Stimulated activated effector memory CD8-positive, alpha-beta T cell treated with anti-CD3 and anti-CD28 coated beads, Interleukin-12 subunit alpha, Interleukin-12 subunit beta, amount 100 ng/mL, for 72 hours (primary cell): ENCODE results near the gene TRPC4.

ENCODE experiments used
- ATAC-seq: fragments of 150-1000 bp; cut with Tn5 transposase; 2 replicates; pipeline ENCODE4 v1.10.0; 2021
- DNase-seq, 2 donors: peaks; one replicate each; pipeline ENCODE4 v3.0.0; 2021 to 2022; ENCODE audit warnings: low spot score in 2 of 2
- H3K27ac Mint-ChIP-seq: one replicate; pipeline ENCODE4 v1.8.0; 2022; ENCODE audit warnings: mild to moderate bottlenecking, mixed read lengths
- H3K36me3 Mint-ChIP-seq: one replicate; pipeline ENCODE4 v1.8.0; 2022; ENCODE audit warnings: mild to moderate bottlenecking, mixed read lengths
- H3K4me1 Mint-ChIP-seq: one replicate; pipeline ENCODE4 v1.8.0; 2022; ENCODE audit warnings: mixed read lengths
- H3K4me3 Mint-ChIP-seq: one replicate; pipeline ENCODE4 v1.8.0; 2022; ENCODE audit warnings: mild to moderate bottlenecking, mixed read lengths
- H3K9me3 Mint-ChIP-seq: one replicate; pipeline ENCODE4 v1.8.0; 2022; ENCODE audit warnings: mixed read lengths

The TRPC4 gene

DNA sequence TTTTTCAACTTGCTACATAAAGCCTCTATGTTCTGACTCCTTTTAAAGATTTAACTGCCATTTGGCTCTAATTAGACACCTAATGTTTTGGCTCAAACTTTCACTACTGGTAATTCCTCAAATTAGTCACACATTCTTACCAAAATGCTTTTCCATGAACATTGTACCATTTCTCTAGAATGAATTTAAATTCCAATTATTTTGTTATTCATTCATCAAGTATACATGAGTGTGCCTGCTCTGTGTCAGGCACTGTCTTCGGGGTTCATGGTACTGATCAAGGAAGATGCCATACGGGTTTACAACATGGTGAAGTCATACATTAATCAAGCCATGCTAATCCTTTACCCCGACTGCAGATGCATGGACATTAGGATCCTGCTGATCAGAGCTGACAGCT is 201.9 kb downstream of the TRPC4 start:
- Mint-ChIP-seq H3K36me3 (no peaks in the 10 kb centered on the region), H3K27ac (no peak overlapping the region), H3K9me3 (peaks cover 18% of the 10 kb centered on the region), H3K4me3 (no peak overlapping the region), H3K4me1 (no peaks in the 10 kb centered on the region)
- DNase-seq (no peak), ATAC-seq (no peak)

- H3K4me3 Mint-ChIP-seq, result no peak overlapping the region
- H3K4me1 Mint-ChIP-seq, result no peaks in the 10 kb centered on the region
- no peak for ATAC-seq
- H3K36me3 Mint-ChIP-seq, result no peaks in the 10 kb centered on the region
- peaks cover 18% of the 10 kb centered on the region for H3K9me3 Mint-ChIP-seq
- DNase-seq, result no peak
- H3K27ac Mint-ChIP-seq, result no peak overlapping the region
Observed at GRCh38 chr13:37666036-37666435, 203.5 kb downstream of the TRPC4 start.

GRCh38 chr13:37665420-37665819 is 204.2 kb downstream of the TRPC4 start:
- ATAC-seq, result no peak
- Mint-ChIP-seq H3K27ac (no peak overlapping the region), H3K9me3 (peaks cover 14% of the 10 kb centered on the region), H3K4me3 (no peak overlapping the region), H3K4me1 (no peaks in the 10 kb centered on the region), H3K36me3 (no peaks in the 10 kb centered on the region)
- no peak for DNase-seq

DNA sequence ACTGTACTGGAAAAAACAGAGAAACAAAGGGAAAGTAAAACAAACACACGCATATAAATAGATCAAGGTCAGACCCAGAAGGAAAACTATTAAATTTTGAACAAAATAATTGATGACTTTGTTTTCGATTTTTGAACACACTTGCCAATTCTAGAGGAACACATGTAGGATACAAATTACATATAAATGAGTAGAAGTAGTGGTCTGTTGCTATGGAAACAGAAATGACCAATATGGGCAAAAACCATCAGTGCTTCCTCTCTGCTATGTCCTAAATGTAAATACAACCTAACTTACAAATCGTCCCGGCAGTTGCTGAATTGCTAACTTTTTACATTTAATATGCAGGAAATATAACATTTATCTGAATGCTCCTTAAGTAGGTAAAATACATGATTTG is 205.8 kb downstream of the TRPC4 start:
- DNase-seq (no peak), ATAC-seq (no peak)
- Mint-ChIP-seq H3K4me3 (no peak overlapping the region), H3K9me3 (peaks cover 14% of the 10 kb centered on the region), H3K4me1 (no peaks in the 10 kb centered on the region), H3K36me3 (no peaks in the 10 kb centered on the region), H3K27ac (no peak overlapping the region)

- peaks cover 12% of the 10 kb centered on the region for H3K9me3 Mint-ChIP-seq
- ATAC-seq (no peak), DNase-seq (no peak)
- H3K4me3 Mint-ChIP-seq, result no peak overlapping the region
- no peaks in the 10 kb centered on the region for H3K4me1 Mint-ChIP-seq
- no peak overlapping the region for H3K27ac Mint-ChIP-seq
- no peaks in the 10 kb centered on the region for H3K36me3 Mint-ChIP-seq
Observed at GRCh38 chr13:37662624-37663023, 206.9 kb downstream of the TRPC4 start.

- H3K4me3 Mint-ChIP-seq, result no peak overlapping the region
- no peaks in the 10 kb centered on the region for H3K4me1 Mint-ChIP-seq
- DNase-seq (no peak), ATAC-seq (no peak)
- H3K9me3 Mint-ChIP-seq, result peaks cover 4% of the 10 kb centered on the region
- H3K27ac Mint-ChIP-seq, result no peak overlapping the region
- H3K36me3 Mint-ChIP-seq, result no peaks in the 10 kb centered on the region
Observed at GRCh38 chr13:37657956-37658355, 211.6 kb downstream of the TRPC4 start.

GRCh38 chr13:37657134-37657533 is 212.4 kb downstream of the TRPC4 start:
- Mint-ChIP-seq H3K27ac (no peak overlapping the region), H3K4me3 (no peak overlapping the region), H3K36me3 (no peaks in the 10 kb centered on the region), H3K4me1 (no peaks in the 10 kb centered on the region), H3K9me3 (peaks cover 6% of the 10 kb centered on the region)
- no peak for ATAC-seq
- no peak for DNase-seq

GRCh38 chr13:37656247-37656940 is 213.2 kb downstream of the TRPC4 start:
- ATAC-seq (no peak), DNase-seq (no peak)

DNA sequence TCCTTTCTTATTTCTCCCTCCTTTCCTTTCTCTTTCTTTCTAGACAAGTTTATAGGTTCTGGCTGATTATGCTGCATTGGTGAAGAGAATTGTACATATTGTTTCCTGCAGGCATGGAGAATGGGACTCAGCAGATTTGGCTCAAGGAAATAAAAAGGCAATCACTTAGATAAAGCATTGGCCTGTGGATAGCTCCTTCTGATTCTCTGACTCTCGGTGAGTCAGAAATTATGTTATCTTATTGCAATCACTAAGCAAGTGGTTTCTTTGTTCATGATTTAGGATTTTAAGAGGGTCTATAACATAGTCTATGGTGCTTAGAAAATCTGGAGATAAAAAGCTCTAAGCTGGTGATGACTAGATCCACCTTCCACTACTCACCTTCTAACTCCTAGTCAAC is 217.0 kb downstream of the TRPC4 start:
- Mint-ChIP-seq H3K36me3 (no peaks in the 10 kb centered on the region), H3K27ac (no peak overlapping the region), H3K4me1 (no peaks in the 10 kb centered on the region), H3K9me3 (peaks cover 6% of the 10 kb centered on the region), H3K4me3 (no peak overlapping the region)
- ATAC-seq (no peak), DNase-seq (no peak)

More at GRCh38 chr13:37656247-37656940, 213.2 kb downstream of the TRPC4 start:
- Mint-ChIP-seq H3K4me3 (no peak overlapping the region), H3K27ac (no peak overlapping the region), H3K36me3 (no peaks in the 10 kb centered on the region), H3K4me1 (no peaks in the 10 kb centered on the region), H3K9me3 (peaks cover 6% of the 10 kb centered on the region)

- no peak overlapping the region for H3K4me3 Mint-ChIP-seq
- ATAC-seq (no peak), DNase-seq (no peak)
- H3K36me3 Mint-ChIP-seq, result no peaks in the 10 kb centered on the region
- no peaks in the 10 kb centered on the region for H3K4me1 Mint-ChIP-seq
- H3K27ac Mint-ChIP-seq, result no peak overlapping the region
- peaks cover 9% of the 10 kb centered on the region for H3K9me3 Mint-ChIP-seq
Observed at GRCh38 chr13:37651891-37652290, 217.7 kb downstream of the TRPC4 start.

DNA sequence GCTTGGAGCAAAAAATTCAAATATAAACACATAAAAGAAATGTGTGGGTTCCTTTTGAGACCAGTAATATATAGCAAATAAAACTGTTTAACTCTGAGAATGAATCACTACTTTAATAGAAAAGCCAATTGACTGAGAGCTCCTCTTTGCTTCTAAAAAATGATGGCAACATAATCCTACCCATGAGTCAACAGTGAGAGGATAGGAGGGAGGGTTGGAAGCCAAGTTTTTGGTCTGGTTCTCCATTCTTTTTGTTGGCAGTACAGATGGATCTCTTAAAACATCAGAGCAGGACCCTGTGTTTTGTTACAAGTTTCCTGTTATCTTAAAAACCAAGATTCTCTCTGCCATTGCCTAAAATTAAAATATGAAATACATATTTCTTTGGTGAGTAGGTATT is 221.0 kb downstream of the TRPC4 start:
- Mint-ChIP-seq H3K36me3 (no peaks in the 10 kb centered on the region), H3K4me3 (no peak overlapping the region), H3K27ac (no peak overlapping the region), H3K4me1 (no peaks in the 10 kb centered on the region), H3K9me3 (peaks cover 14% of the 10 kb centered on the region)
- ATAC-seq (no peak), DNase-seq (no peak)

GRCh38 chr13:37647031-37647650 is 222.4 kb downstream of the TRPC4 start:
- peaks cover 11% of the 10 kb centered on the region for H3K9me3 Mint-ChIP-seq
- no peaks in the 10 kb centered on the region for H3K4me1 Mint-ChIP-seq
- no peak overlapping the region for H3K27ac Mint-ChIP-seq
- ATAC-seq (no peak), DNase-seq (no peak)
- no peaks in the 10 kb centered on the region for H3K36me3 Mint-ChIP-seq
- H3K4me3 Mint-ChIP-seq, result no peak overlapping the region

DNA sequence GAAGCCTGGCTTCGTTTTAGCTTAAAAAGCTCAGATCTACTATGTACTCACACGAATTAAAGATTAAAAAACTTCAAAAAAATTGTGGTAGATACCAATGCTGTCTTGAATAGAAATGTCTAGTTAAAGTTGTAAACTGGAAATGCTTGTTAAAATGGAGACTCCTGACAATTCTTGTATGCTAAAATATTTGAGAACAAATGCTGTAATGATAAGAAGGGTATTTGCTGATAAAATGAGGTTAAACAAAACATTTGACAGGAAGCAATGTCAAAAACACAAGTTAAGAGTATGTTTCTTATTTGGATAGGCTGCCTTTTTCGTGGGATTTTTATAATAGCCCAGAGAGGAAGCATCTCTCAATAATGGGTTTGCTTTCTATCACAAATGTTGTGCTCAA is 223.0 kb downstream of the TRPC4 start:
- H3K27ac Mint-ChIP-seq, result no peak overlapping the region
- ATAC-seq (no peak), DNase-seq (no peak)
- H3K4me3 Mint-ChIP-seq, result no peak overlapping the region
- peaks cover 11% of the 10 kb centered on the region for H3K9me3 Mint-ChIP-seq
- no peaks in the 10 kb centered on the region for H3K36me3 Mint-ChIP-seq
- H3K4me1 Mint-ChIP-seq, result no peaks in the 10 kb centered on the region

GRCh38 chr13:37645181-37645740 is 224.3 kb downstream of the TRPC4 start:
- Mint-ChIP-seq H3K27ac (no peak overlapping the region), H3K36me3 (no peaks in the 10 kb centered on the region), H3K4me3 (no peak overlapping the region), H3K4me1 (no peaks in the 10 kb centered on the region), H3K9me3 (peaks cover 11% of the 10 kb centered on the region)
- no peak for ATAC-seq
- DNase-seq, result no peak

DNA sequence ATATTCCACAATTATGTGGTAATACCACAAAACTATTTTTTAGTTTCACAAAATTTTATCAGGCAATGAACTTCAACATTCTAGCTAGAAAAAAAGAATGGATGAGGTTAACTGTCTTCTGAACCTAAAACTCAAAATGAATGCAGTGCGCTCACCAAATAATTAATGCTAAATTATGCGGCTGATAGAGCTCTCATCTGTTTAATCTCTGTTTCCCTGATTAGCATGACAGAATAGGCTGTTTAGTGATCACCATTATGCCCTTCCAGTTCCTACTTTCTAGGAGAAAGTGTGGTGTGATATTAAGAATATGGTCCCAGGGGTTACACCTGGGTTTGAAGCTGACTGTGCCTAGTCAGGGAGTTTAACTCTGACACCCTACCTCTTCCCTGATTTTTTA is 228.2 kb downstream of the TRPC4 start:
- Mint-ChIP-seq H3K4me1 (no peaks in the 10 kb centered on the region), H3K27ac (no peak overlapping the region), H3K9me3 (peaks cover 11% of the 10 kb centered on the region), H3K36me3 (no peaks in the 10 kb centered on the region), H3K4me3 (no peak overlapping the region)
- DNase-seq (no peak), ATAC-seq (no peak)

GRCh38 chr13:37640499-37640898 is 229.1 kb downstream of the TRPC4 start:
- Mint-ChIP-seq H3K27ac (no peak overlapping the region), H3K9me3 (peaks cover 9% of the 10 kb centered on the region), H3K4me3 (no peak overlapping the region), H3K36me3 (no peaks in the 10 kb centered on the region), H3K4me1 (no peaks in the 10 kb centered on the region)
- no peak for ATAC-seq
- no peak for DNase-seq
